H7 (cell line): ENCODE results near the gene TP53I11. TPM values are rescaled to one million over a fixed set of nuclear protein-coding genes. Genes with fewer than 3 reads are reported as not detected.

Experiments used
- DNase-seq: peaks from one replicate; pipeline ENCODE4 v3.0.0; 2012
- H3K27me3 ChIP-seq: 2 replicates; pipeline ENCODE4 v1.6.0; 2011; ENCODE audit warnings: mild to moderate bottlenecking, low read length; ENCODE audit not compliant: control insufficient read depth, insufficient read depth
- H3K36me3 ChIP-seq: replicated peaks from 2 replicates; pipeline ENCODE4 v1.5.1; 2011; ENCODE audit warnings: low read length; ENCODE audit not compliant: control insufficient read depth, insufficient read depth
- H3K4me3 ChIP-seq: 2 replicates; pipeline ENCODE4 v1.5.1; 2011; ENCODE audit warnings: low read depth, mild to moderate bottlenecking, control low read depth, low read length, moderate library complexity; ENCODE audit not compliant: insufficient read depth
- total RNA-seq: library from RNA; depleted of rRNA; stranded (reverse); fragments of >200 nt; shearing (Covaris generic); gene quantifications from 2 replicates; pipeline ENCODE4 v1.2.3, GENCODE V29; 2014; rRNA removed

TP53I11 gene
- total RNA-seq, 1 experiment from 2014 or later = 46.9 TPM

GRCh38 chr11:44889266-44889665 lies 61.4 kb downstream of the TP53I11 start:
- no peak for DNase-seq
- Histone ChIP-seq H3K36me3 (no peaks in the 10 kb centered on the region), H3K27me3 (no peaks in the 10 kb centered on the region), H3K4me3 (no peak overlapping the region)

- no peaks in the 10 kb centered on the region for H3K27me3 ChIP-seq
- no peak overlapping the region for H3K4me3 ChIP-seq
- no peak for DNase-seq
These were observed 63.0 kb downstream of the TP53I11 start for GRCh38 chr11:44887636-44888035.

GRCh38 chr11:44886790-44887140 lies 63.9 kb downstream of the TP53I11 start:
- Histone ChIP-seq H3K36me3 (no peaks in the 10 kb centered on the region), H3K4me3 (no peak overlapping the region), H3K27me3 (no peaks in the 10 kb centered on the region)
- no peak for DNase-seq

More at GRCh38 chr11:44887636-44888035, 63.0 kb downstream of the TP53I11 start:
- no peaks in the 10 kb centered on the region for H3K36me3 ChIP-seq

- no peaks in the 10 kb centered on the region for H3K27me3 ChIP-seq
- no peaks in the 10 kb centered on the region for H3K36me3 ChIP-seq
- DNase-seq = no peak
- H3K4me3 ChIP-seq = no peak overlapping the region
These were observed 64.5 kb downstream of the TP53I11 start for GRCh38 chr11:44885919-44886789.

- no peaks in the 10 kb centered on the region for H3K36me3 ChIP-seq
- no peak for DNase-seq
- H3K4me3 ChIP-seq = no peak overlapping the region
- no peaks in the 10 kb centered on the region for H3K27me3 ChIP-seq
These were observed 65.4 kb downstream of the TP53I11 start for GRCh38 chr11:44885065-44885810.

GRCh38 chr11:44884056-44884455 lies 66.6 kb downstream of the TP53I11 start:
- Histone ChIP-seq H3K27me3 (peaks cover 2% of the 10 kb centered on the region; the same call in 1 of the 2 replicates), H3K4me3 (no peak overlapping the region), H3K36me3 (no peaks in the 10 kb centered on the region)
- no peak for DNase-seq

- DNase-seq = no peak
- Histone ChIP-seq H3K4me3 (no peak overlapping the region), H3K36me3 (no peaks in the 10 kb centered on the region), H3K27me3 (peaks cover 2% of the 10 kb centered on the region; the same call in 1 of the 2 replicates)
These were observed 67.4 kb downstream of the TP53I11 start for GRCh38 chr11:44883277-44883676.

Other genes starting within 250 kb of the TP53I11 start
- gene TSPAN18, start 223.9 kb downstream of the TP53I11 start, total RNA-seq = 25.7 and 27.7 TPM in 2 replicates
- gene PRDM11, start 195.8 kb upstream of the TP53I11 start, total RNA-seq = 2.0 and 2.6 TPM in 2 replicates